Smooth muscle cell (in vitro differentiated cells): ENCODE measurements around the gene TPD52L1. TPM values are rescaled to one million over a fixed set of nuclear protein-coding genes. Genes with fewer than 3 reads are reported as not detected.

Source experiments
- DNase-seq: peaks from one replicate; lab custom pipeline; 2025; ENCODE audit not compliant: unreplicated experiment; lab: John Stamatoyannopoulos, UW
- H2AFZ ChIP-seq: fragments of 200-600 bp; sonication (generic); 2 replicates; pipeline ENCODE4 v1.6.0; 2016; ENCODE audit warnings: antibody characterized with exemption, low read depth, mild to moderate bottlenecking
- H3F3A ChIP-seq: fragments of 200-600 bp; sonication (generic); 2 replicates; pipeline ENCODE4 v1.6.0; 2017; ENCODE audit warnings: antibody characterized with exemption, low read depth
- H3K27ac ChIP-seq: fragments of 200-600 bp; sonication (generic); 2 replicates; pipeline ENCODE4 v1.5.1; 2016; ENCODE audit warnings: low read depth, mild to moderate bottlenecking
- H3K27me3 ChIP-seq: fragments of 200-600 bp; sonication (generic); 2 replicates; pipeline ENCODE4 v1.6.1; 2016; ENCODE audit warnings: low read depth, mild to moderate bottlenecking
- H3K36me3 ChIP-seq: fragments of 200-600 bp; sonication (generic); 2 replicates; pipeline ENCODE4 v1.5.1; 2016; ENCODE audit warnings: low read depth
- H3K4me1 ChIP-seq: fragments of 200-600 bp; sonication (generic); 2 replicates; pipeline ENCODE4 v1.5.1; 2016; ENCODE audit warnings: low read depth
- H3K4me2 ChIP-seq: fragments of 200-600 bp; sonication (generic); 2 replicates; pipeline ENCODE4 v1.6.0; 2016; ENCODE audit warnings: mild to moderate bottlenecking
- H3K4me3 ChIP-seq: fragments of 200-600 bp; sonication (generic); 2 replicates; pipeline ENCODE4 v1.5.1; 2016; ENCODE audit warnings: mild to moderate bottlenecking
- H3K79me2 ChIP-seq: fragments of 200-600 bp; sonication (generic); 2 replicates; pipeline ENCODE4 v1.6.0; 2016; ENCODE audit warnings: low read depth, mild to moderate bottlenecking
- H3K9ac ChIP-seq: fragments of 200-600 bp; sonication (generic); 2 replicates; pipeline ENCODE4 v1.6.0; 2016; ENCODE audit warnings: low read depth
- H3K9me3 ChIP-seq: fragments of 200-600 bp; sonication (generic); replicated peaks from 2 replicates; pipeline ENCODE4 v1.5.1; 2016; ENCODE audit warnings: low read depth
- H4K20me1 ChIP-seq: fragments of 200-600 bp; sonication (generic); 2 replicates; pipeline ENCODE4 v1.6.0; 2016; ENCODE audit warnings: low read depth
- CTCF ChIP-seq: fragments of 200-600 bp; sonication (generic); IDR thresholded peaks from 2 replicates; pipeline ENCODE4 v1.5.1; 2017; ENCODE audit warnings: borderline replicate concordance, mild to moderate bottlenecking, antibody characterized with exemption; ENCODE audit not compliant: insufficient read depth, poor library complexity, severe bottlenecking
- WGBS: methylation state at CpG from one replicate; pipeline ENCODE4 v1.1.7; 2016; ENCODE audit warnings: low lambda C conversion rate; 5-methylcytosine and 5-hydroxymethylcytosine counted together
- polyA plus RNA-seq: library from polyadenylated mRNA; unstranded; fragments of >200 nt; fragmentation: Nextera tagmentation; extraction: Ambion mirVana; gene quantifications from 2 replicates; pipeline ENCODE4 v1.2.1, GENCODE V29; 2016
- total RNA-seq: library from RNA; depleted of rRNA; stranded (reverse); fragments of >200 nt; gene quantifications from 2 replicates; pipeline ENCODE4 v1.2.3, GENCODE V29; 2014

TPD52L1 gene
- total and polyA plus RNA-seq, 2 experiments from 2014 or later, result 15.3 to 65.8 TPM

- H3K79me2 ChIP-seq, result no peaks in the 10 kb centered on the region
- no peak for DNase-seq
- 82% methylated on average over 4 of the region's 4 CpGs for WGBS
- H2AFZ ChIP-seq, result no peak overlapping the region
- no peaks in the 10 kb centered on the region for H4K20me1 ChIP-seq
- H3K4me2 ChIP-seq, result no peak overlapping the region
- H3K4me1 ChIP-seq, result no peaks in the 10 kb centered on the region
- no peak overlapping the region for H3K27ac ChIP-seq
- H3F3A ChIP-seq, result no peaks in the 10 kb centered on the region
- H3K9me3 ChIP-seq, result no peaks in the 10 kb centered on the region
- H3K4me3 ChIP-seq, result no peak overlapping the region
- no peak overlapping the region for H3K9ac ChIP-seq
- H3K36me3 ChIP-seq, result no peaks in the 10 kb centered on the region
- H3K27me3 ChIP-seq, result no peaks in the 10 kb centered on the region
- TF ChIP-seq CTCF, result no peak
Observed at GRCh38 chr6:125164696-125165095, 11.1 kb downstream of the TPD52L1 start.

GRCh38 chr6:125165256-125165655, 11.7 kb downstream of the TPD52L1 start:
- Histone ChIP-seq H2AFZ (no peak overlapping the region), H3K4me2 (no peak overlapping the region)
- 62% methylated on average over 1 of the region's 1 CpG for WGBS

GRCh38 chr6:125165776-125166175, 12.2 kb downstream of the TPD52L1 start:
- no peaks in the 10 kb centered on the region for H3K4me1 ChIP-seq
- H3F3A ChIP-seq, result no peaks in the 10 kb centered on the region
- H3K4me3 ChIP-seq, result no peak overlapping the region
- H3K9ac ChIP-seq, result no peak overlapping the region
- 88% methylated on average over 4 of the region's 4 CpGs for WGBS
- H3K79me2 ChIP-seq, result no peaks in the 10 kb centered on the region
- H3K27ac ChIP-seq, result no peak overlapping the region
- no peaks in the 10 kb centered on the region for H3K36me3 ChIP-seq
- H3K27me3 ChIP-seq, result no peaks in the 10 kb centered on the region
- no peaks in the 10 kb centered on the region for H3K9me3 ChIP-seq
- no peak overlapping the region for H3K4me2 ChIP-seq
- no peak overlapping the region for H2AFZ ChIP-seq
- no peak for DNase-seq
- no peak for TF ChIP-seq CTCF
- no peaks in the 10 kb centered on the region for H4K20me1 ChIP-seq

More at GRCh38 chr6:125165256-125165655, 11.7 kb downstream of the TPD52L1 start:
- Histone ChIP-seq H3K4me1 (no peaks in the 10 kb centered on the region), H3K79me2 (no peaks in the 10 kb centered on the region), H4K20me1 (no peaks in the 10 kb centered on the region), H3K27ac (no peak overlapping the region), H3K27me3 (no peaks in the 10 kb centered on the region), H3K36me3 (no peaks in the 10 kb centered on the region), H3K9me3 (no peaks in the 10 kb centered on the region), H3K9ac (no peak overlapping the region), H3F3A (no peaks in the 10 kb centered on the region), H3K4me3 (no peak overlapping the region)
- TF ChIP-seq CTCF, result no peak
- no peak for DNase-seq

- Histone ChIP-seq H4K20me1 (no peaks in the 10 kb centered on the region), H3K4me1 (no peaks in the 10 kb centered on the region), H3K27ac (no peak overlapping the region), H3K79me2 (no peaks in the 10 kb centered on the region), H3F3A (no peaks in the 10 kb centered on the region), H3K9ac (no peak overlapping the region), H3K36me3 (no peaks in the 10 kb centered on the region), H2AFZ (no peak overlapping the region), H3K4me3 (no peak overlapping the region), H3K9me3 (no peaks in the 10 kb centered on the region), H3K4me2 (no peak overlapping the region), H3K27me3 (no peaks in the 10 kb centered on the region)
- 90% methylated on average over 3 of the region's 3 CpGs for WGBS
- no peak for TF ChIP-seq CTCF
- no peak for DNase-seq
Observed at GRCh38 chr6:125166711-125167110, 13.1 kb downstream of the TPD52L1 start.
